Right hindlimb (tissue), 1 donor: ENCODE data around the gene RNF207.

ENCODE experiments used
- DNase-seq: peaks from one replicate; pipeline ENCODE4 v3.0.0-alpha.2; 2018

Gene RNF207

DNA sequence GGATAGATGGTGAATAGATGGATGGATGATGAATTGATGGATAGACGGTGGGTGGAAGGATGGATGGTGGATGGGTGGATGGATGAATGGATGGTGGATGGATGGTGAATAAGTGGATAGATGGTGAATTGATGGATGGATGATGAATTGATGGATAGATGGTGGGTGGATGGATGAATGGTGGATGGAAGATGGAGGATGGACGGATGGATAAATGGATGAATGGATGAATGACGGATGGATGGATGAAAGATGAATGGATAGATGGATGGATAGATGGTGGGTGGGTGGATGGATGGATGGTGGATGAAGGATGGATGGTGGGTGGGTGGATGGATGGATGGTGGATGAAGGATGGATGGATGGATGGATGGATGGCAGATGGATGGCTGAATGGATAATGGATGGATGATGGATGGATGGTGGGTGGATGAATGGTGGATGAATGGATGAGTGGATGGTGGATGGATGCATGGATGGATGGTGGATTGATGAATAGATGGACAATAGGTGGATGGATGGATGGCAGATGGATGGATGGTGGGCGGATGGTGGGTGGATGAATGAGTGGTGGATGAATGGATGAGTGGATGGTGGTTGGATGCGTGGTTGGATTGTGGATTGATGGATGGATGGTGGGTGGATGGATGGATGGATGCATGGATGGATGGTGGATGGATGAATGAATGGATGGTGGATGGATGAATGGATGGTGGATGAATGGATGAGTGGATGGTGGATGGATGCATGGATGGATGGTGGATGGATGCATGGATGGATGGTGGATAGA is 31.1 kb upstream of the RNF207 start:
- DNase-seq = no peak

DNA sequence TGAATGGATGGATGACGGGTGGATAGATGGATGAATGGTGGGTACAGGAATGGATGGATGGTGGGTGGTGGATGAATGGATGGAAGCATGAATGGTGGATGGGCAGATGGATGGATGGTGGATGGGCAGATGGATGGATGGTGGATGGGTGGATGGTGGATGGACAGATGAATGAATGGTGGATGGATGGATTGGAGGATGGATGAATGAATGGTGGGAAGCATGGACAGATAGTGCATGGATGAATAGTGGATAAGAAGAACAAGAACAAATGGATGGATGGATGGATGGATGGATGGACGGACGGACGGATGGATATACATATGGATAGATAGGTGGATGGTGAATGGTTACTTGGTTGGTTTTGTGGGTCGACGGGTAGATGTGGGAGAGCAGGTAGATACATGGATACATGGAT is 30.5 kb upstream of the RNF207 start:
- DNase-seq = no peak

DNA sequence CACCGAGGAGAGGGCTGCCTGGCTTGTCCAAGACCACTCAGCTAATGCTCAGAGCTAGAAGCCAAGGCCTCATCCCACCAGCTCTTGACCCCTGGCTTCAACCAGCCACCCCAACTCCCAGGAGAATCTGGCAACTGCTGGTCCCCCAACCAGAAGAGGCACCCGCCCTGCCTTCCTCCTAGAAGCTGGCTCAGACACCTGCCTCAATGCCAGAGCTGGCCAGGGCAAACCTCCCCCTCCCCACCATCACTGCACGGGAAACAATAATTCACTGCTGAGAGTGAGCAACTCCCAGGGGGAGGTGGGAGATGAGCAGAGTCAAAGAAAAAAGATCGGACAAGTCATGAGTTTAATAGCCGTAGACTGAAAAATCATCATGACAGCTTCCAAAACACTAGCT is 29.1 kb upstream of the RNF207 start:
- DNase-seq = no peak

DNA sequence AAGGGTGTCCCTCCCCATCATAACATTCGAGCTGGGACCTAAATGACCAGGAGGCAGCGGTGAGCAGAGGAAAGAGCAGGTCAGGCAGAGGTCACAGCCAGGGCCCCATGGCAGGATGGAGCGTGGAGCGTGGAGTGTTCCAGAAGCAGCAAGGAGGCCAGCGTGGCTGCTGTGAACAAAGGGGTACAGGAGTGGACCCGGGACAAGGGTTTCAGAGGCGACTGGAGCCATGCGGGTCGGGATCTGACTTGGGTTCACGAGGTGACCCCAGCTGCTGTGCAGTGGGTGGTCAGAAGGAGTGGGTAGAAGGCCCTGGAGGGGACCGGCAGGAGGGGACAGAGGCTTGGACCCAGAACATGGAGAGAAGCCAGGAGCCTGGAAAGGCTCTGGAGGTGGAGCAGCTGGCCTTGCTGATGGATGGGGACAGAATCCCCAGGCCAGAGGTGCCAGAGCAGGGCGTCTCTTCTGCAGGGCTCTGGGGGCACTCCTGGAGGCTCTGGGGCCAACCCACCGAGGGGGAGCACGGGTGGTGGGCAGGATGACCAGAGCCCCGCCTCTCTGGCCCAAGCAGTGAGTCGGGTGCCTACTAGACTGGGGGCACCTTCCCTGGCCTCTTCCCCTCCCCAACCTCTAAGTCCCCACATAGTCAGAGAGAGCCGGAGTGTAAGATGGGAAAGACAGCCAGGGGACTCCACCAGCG is 28.1 kb upstream of the RNF207 start:
- no peak for DNase-seq

DNA sequence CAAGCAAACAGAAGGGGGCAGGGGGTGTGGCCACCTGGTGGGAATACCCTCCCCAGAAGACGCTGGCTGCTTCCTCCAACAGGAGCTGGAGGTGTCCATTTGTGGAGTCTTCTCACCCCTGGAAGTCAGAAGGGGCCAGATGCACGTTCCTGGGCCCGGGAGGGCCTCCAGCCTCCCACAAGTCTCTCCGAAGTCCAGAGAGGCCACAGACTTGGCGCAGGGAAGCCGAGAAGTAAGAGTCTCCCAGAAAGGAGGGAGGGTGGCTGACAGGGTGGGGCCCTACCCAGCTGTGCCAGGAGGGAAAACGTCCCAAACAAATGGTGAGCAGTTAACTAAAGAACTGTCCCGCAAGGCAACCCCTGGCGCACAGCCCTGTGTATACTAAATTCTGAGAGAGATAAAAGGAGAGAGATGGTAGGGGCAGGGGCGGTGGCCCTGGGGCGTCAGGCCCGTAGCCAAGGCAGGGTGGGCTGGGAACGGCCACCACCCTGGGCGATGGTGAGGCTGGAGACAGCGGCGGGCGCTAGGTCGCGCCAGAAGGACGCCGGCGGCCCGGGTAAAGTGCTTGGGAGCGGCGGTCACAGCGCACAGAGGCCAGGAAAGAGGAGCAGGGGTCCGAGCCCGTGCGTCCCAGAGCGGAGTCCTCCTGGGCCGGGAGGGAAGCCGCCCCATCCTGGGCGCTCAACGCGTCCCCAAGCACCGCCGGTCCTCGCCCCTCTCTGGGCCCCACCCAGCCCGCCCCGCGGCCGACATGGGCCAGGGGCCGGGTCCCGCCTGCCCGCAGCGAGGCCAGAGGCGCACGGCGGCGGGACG is 27.0 kb upstream of the RNF207 start:
- DNase-seq = no peak

DNA sequence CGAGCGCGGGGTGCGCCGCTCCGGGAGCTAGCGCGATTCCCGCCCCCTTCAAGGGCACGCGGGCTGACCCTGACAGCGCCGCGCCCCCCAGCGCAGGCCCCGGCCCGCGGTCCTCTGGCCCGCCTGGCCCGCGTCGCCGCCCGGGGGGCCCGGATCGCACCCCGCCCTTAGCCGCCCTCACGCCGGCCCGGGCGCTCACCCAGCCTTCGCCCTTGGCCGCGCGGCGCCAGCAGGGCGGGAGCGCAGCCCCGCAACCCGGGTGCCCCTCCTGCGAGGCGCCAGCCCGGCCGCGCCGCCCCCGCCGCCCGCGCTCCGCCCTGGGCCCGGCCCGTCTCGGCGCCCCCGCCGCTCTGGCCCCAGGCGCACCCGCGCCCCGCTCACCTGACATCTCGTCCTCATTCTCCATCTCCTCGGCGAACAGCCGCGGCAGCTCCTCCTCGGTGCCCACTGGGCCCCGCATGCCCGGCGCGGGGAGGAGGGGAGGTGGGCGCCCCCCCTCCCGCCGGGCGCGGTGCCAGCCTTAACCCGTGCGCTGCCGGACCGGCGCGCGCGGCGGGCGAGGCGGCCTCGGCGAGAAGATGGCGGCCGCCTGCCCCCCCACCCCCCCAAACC is 26.2 kb upstream of the RNF207 start:
- DNase-seq = no peak

- DNase-seq = no peak
Measured at GRCh38 chr1:6180268-6180706, 25.6 kb upstream of the RNF207 start, which contains the start of gene CHD5. Gene CHD5, minus strand, starts transcription at chr1:6180321. Its CDS starts 298 bp downstream, at chr1:6180023.

DNA sequence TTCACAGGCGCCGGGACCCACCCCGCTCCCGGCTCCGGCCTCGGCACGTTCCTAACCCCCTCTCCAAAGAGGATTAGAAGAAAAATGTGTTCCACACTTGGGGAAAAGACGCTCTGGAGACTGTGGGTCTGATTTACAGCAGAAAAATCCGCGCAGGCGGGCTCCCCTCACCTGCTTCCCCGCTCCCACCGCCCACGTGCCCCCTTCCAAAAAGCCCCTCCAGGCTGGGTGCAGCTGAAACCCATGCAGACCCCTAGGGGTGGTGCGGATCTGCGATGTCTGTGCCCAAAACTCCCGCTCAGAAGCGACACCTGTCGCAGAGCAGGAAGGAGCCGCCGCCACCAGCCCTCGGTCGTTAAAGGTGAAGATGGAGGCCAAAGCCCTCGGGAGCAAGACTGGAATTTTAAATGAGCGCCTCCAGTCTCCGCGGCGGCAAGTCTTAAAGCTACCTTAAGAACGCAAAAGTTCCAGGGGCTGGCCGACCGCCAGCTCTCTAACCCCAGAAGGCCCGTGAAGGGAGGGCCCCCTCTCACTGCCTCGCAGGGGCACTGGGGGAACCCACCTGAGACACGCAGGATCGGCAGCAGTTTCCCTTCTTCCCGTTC is 25.1 kb upstream of the RNF207 start:
- DNase-seq = no peak

DNA sequence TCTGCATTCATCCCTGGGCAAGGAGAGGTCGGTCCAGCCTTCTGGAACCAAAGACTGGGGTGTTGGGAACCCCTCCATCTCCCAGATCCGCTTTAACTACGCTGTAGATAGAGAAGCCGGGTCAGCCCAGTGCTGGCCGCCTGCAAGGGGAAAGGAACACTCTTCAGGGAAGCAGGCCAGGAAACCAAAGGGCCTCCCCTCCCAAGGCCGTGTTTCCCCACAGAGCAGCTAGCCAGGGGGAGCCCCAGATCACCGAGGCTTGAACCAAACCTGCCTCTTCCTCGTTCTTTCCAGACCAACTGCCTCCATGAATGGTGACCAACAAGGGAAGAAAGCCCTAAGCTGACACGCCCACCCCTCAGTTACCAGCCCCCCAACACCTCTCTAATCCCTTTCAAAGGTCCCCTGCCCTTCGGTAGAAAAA is 24.6 kb upstream of the RNF207 start:
- DNase-seq = no peak

DNA sequence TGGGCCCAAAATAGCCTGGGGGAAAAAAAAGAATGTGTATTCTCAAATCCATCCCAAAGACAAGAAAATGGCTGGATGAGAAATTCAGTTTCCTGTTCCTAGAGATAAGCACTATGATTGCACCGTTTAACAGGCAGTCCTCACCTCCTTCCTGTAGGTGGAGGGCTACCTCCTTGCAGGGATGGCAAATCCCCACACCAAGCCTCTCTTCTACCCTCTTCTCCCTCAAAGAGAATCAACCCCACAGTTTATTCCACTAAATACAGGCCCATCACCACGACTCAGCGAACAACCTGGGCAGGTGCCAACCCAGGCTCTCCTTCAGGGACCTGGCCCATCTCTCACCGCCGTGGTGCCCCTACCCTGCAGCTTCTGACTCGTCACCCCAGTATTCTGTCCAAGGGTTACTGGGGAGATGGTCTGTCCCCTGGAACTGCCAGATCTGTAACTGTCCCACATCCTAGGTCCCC is 22.4 kb upstream of the RNF207 start:
- DNase-seq = no peak

GRCh38 chr1:6184083-6184783 is 21.7 kb upstream of the RNF207 start:
- DNase-seq = no peak

GRCh38 chr1:6185151-6185550 is 20.8 kb upstream of the RNF207 start:
- DNase-seq = no peak

DNA sequence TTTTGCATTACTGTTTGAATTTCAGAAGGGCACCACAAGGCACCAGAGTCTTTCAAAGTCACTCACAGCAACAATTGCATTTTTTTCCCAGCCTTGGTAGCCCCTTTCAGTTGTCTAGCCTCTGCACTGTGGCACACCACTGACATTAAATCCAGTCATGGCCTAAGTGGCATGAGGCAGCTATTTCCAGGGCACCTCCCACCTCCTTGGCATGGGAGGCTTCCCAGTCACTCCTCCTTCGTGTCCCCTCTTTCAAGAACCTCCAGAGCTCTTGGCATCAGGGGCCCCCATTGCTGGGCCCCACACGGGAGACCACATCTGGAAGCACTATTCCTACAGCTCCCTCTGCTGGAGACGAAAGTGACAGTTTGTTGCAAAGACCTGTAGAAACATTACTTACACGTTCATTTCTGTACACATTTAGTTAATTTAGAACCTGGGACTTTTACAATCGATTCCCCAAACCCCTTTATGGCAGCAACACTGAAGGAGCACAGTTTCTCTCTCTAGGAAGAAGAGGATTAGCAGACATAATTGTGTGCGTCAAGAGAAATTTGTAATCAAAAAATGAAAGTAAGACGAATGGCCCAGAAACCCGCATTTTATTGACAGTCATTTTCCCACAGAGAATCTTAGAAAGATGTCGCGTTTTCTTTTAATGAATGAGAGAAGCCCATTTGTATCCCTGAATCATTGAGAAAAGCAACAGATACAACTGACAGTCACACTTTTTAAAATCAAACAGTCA is 20.1 kb upstream of the RNF207 start:
- DNase-seq = no peak

DNA sequence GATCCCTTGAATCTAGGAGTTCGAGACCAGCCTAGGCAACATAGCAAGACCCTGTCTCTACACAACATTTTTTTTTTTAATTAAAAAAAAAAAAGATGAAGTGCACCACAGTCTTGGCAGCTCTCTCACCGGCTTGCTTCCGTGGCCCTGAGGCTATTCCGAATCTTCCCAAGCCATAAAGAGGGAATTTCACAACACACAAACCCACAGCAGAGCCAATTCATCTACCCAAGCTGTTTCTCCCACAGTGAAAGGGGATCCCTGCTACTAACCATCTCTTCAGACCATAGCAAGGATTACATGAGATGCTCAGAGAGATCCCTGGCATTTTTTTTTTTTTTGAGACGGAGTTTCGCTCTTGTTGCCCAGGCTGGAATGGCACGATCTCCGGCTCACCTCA is 17.5 kb upstream of the RNF207 start:
- no peak for DNase-seq

DNA sequence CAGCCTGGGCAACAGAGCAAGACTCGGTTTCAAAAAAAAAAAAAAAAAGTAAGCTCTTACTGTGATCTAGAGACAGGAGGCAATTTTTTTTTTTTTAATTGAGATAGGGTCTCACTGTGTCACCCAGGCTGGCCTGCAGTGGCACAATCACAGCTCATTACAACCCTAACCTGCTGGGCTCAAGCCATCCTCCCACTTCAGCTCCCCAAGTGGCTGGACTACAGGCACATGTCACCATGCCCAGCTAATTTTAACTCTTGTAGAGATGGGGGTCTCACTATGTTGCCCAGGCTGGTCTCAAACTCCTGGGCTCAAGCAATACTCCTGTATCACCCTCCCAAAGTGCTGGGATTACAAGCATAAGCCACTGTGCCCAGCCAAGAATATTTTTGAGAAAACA is 14.0 kb upstream of the RNF207 start:
- no peak for DNase-seq

GRCh38 chr1:6197746-6198427 is 8.0 kb upstream of the RNF207 start:
- no peak for DNase-seq

GRCh38 chr1:6198646-6199297 is 7.1 kb upstream of the RNF207 start:
- no peak for DNase-seq

DNA sequence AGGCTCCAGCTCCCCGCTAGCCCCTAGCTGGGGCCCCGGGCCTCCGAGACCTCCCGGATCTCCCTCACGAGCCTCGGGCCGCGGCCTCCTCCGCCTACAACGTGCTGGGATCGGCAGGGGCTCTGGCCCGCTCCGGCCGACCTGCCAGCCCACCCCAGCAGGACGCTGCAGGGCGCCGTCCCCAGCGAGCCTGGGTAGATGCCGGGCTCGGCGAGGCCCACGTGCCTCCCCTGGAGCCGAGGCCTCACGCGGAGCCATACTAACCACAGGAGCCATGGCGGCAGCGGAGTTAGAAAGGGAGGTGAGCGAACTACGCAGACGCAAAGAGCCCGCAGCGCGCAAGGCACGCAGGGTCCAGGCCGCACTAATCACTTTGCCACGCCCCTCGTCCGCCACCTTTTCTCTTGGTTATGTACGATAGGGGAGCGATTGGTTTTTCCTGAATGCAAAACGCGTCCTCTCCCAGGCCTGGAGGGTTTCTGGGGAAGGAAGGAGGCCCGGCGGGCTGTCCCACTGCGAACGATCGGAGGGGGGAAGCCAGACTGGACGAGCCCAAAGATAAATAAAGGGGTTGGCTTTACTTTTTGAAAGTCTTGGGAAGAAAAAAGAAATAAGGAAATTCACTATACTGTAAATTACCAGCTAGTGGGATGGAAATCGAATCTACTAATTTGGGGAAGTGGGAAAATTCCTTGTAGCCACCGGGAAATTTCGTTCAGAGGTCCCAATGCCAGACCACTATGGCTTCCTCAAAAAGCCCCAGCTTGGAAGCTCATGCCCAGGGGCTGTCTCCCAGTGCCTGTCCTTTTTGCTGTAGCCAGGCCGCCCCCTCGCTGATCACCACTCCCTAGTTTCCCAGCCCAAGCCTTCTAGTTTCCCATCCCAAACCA is 6.4 kb upstream of the RNF207 start, which contains the start of gene RPL22:
RPL22 (minus strand) TSS at position 298 of the 890 bp plus-strand sequence; CDS start at position 276, 22 bp downstream.
- peak; percentile 98 for DNase-seq
